Measurements from ENCODE around the gene PLA2G2E. TPM values are rescaled to one million over a fixed set of nuclear protein-coding genes. Genes with fewer than 3 reads are reported as not detected.
A peak's percentile ranks its signal among the peaks of the same experiment; 100 is the strongest.
"Not testable (repeated sequence)": the region's sequence is repeated elsewhere in the genome, so short reads cannot be mapped to it uniquely, and the experiment has no call there.

PLA2G2E gene
- total RNA-seq, 1 donor from 2014 or later, result not detected

- not testable (repeated sequence) for ATAC-seq
Measured at GRCh38 chr1:19927130-19927421, 3.7 kb upstream of the PLA2G2E start.

DNA sequence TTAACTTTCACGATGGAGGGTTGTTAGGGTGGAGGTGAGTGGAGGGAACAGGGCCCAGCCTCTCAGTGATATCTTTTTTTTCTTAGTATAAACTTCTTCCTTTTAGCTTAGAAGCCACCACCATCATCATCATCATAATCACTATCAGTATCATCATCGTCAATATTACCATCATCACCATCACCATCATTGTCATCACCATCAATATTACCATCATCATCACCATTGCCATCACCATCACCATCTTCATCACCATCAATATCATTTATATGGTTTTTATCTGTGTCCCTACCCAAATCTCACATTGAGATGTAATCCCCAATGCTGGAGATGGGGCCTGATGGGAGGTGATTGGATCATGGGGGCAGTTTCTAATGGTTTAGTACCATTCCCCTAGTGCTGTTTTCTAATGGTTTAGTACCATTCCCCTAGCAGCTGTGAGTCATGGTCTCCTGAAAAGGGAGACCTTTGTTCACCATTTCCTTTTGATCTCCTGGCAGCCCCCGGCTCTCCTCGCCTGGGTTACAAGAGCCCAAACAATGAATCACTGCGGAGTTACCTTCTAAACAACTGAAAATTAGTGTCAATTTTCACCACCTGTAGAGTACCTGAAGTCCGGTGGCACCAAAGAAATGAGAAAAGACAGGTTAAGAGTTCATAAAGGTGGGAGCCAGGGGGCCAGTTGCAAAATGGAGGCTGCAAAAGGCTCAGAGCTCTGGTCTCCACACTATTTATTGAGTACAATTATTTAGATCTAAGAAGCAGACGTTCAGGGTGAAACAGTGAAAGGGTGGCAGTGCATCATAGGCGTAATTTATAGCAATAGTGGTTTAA, 3.1 kb upstream of the PLA2G2E start:
- no peak for ATAC-seq

GRCh38 chr1:19925342-19926070, 2.1 kb upstream of the PLA2G2E start:
- ATAC-seq, result peak; percentile 52

- no peak for ATAC-seq
Measured at GRCh38 chr1:19923953-19924346, 533 bp upstream of the PLA2G2E start.

- ATAC-seq, result peak; percentile 43
Measured at GRCh38 chr1:19922015-19922688, 1.3 kb downstream of the PLA2G2E start.

GRCh38 chr1:19921310-19921709, 2.1 kb downstream of the PLA2G2E start:
- peak; percentile 71 for ATAC-seq

DNA sequence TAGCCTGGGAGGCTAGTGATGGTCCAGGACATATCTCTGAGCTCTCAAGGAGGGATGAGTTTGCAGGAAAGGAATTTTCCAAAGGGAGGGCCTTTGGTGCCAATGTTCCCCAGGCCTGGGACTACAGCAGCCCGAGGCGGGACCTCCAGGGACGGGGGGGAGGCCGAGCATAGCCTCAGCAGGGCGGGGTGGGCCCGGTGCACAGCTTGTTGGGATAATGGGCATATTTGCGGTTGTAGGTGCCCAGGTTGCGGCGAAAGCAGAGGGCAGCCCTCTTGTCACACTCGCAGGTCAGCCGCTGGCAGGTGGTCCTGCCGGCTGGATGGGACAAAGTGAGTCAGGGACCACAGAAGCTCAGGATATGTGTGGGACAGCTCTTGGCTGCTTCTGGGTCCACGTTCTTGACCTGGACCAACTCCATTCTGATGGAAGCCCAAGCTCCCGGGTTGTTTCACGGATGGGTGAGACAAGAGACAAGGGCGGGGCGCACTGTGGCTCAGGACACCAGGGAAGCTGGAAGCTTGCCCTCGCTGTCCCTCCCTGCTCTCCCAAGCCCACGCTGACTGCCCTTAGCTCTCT, 3.2 kb downstream of the PLA2G2E start:
- ATAC-seq, result no peak

DNA sequence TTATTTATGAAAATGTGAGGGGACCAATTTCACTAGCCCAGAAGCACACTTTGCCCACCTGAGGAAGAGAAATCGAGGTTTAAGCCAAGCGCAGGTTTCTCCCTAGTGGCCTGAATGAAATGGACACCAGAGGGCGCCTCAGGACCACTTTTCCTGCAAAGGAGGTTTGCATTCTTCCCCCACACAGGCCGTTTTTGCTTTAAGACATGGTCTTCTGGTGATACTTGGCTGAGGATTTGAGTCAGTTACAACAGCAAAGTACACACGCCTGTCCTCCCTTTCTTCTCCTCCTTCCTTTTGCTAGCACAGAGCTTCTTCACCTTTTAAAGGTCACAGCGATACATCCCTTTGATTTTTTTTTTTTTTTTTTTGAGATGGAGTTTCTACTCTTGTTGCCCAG, 5.4 kb downstream of the PLA2G2E start:
- ATAC-seq, result peak; percentile 47

DNA sequence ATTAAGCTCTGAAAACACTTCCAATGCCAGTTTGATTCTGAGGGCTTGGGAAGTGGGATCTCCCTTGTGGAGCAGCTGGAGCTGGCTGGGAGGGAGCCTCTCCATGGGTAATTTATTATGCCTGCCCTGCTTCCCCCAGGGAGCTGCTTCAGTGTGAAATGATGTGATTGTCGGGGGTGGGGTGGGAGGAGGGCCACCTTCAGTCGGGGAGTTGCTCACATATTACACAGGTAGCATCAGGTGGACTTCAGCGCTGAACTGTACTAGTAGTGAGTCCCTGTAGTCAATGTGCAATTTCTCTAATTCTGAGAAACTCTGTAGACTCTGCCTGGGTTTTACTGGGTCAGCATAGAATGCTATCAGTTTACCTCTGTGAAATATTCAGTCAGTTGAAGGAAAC, 12.8 kb downstream of the PLA2G2E start:
- no peak for ATAC-seq

DNA sequence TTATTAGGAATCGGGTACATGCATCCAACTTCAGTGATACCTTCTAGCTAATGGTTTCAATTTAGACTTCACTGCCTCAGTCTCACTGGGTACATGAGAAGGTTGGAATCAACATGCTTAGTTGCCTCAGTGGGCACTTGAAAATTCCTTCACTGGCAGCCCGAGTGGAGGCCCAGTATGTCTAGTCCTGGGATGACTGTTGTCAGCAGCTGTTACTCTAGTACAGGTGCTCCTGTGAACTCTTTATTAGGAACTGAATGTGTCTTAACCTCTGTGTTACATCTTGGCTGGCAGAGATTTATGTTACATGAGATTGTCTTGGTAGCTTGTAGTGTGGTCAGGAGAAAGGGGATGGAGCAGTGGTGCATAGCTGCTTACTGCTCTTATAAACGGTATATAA, 13.4 kb downstream of the PLA2G2E start:
- ATAC-seq, result no peak

- no peak for ATAC-seq
Measured at GRCh38 chr1:19909392-19909791, 14.0 kb downstream of the PLA2G2E start.

DNA sequence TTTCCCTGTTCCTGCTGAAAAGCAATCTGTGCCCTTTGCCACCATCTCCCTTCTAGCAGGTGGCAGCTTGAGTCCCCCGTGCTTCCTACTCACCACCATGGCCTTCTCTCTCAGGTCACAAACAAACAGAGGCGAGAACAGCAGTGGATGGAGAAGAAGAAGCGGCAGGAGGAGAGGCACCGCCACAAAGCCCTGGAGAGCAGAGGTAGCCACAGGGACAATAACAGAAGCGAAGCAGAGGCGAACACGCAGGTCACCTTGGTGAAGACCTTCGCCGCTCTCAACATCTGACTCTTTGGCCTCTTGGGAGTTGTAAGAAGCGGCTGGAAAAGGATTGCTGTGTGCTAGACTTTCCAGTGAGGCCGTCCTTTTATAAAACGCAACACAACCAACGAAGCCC, 16.0 kb downstream of the PLA2G2E start:
- no peak for ATAC-seq

DNA sequence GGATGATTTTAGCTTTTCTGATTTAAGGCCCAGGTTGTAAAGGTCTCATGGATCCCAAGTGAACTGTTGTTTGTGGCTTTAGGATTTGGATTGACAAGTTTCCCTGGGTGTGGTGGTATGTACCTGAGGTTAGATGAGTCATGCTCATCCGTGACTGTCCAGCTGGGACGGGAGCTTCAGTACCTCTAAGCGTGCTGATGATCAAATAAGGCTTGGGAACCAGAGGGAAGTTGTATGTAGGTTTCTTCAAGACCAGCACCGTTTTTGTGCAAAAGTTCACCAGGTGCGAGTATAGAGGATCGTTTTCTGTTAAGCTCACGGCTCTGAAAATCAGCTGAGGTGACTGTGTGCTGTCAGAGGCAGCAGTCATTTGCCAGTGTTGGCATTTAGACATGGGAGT, 19.8 kb downstream of the PLA2G2E start:
- peak; percentile 91 for ATAC-seq

DNA sequence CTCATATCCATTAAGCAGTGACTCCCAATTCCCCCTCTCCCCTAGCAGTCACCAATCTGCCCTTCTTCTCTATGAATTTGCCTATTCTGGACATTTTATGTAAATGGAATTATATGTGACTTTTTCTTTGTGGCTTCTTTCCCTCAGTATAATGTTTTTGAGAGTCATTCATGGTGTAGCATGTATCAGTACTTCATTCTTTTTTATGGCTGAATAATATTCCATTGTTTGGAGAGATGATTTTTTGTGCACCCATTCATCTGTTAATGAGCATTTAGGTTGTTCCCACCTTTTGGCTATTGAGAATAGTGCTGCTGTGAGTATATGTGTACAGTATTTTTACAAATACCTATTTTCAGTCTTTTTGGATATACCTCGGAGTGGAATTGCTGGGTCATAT, 21.8 kb downstream of the PLA2G2E start:
- ATAC-seq, result no peak

GRCh38 chr1:19894218-19894617, 29.2 kb downstream of the PLA2G2E start:
- ATAC-seq, result no peak

- no peak for ATAC-seq
Measured at GRCh38 chr1:19893687-19894086, 29.7 kb downstream of the PLA2G2E start.

DNA sequence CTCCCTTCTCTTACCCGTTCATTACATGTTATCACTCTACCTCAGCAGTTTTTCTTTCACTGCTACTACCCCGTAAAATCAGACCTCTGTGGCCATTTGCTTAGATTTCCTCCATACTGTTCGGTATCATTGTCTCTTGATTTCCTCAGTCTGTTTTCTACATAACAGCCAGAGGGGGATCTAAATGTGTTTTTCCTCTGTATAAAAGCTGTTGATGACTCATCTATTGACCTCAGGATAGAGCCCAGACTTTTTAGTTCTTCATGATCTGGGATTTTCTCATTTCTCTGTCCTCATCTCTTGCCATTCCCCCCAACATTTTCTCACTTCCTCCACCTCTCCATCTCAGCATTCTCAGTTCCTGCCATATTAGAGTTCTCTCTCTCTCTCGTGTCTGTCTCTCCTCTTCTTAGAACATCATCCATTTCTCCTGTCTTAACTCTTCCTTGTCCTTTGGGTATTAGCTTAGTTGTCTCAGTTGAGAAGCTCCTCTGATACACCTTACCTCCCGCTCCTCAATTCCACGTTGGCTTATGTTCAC, 30.7 kb downstream of the PLA2G2E start:
- no peak for ATAC-seq

- ATAC-seq, result peak; percentile 76
Measured at GRCh38 chr1:19892129-19892528, 31.3 kb downstream of the PLA2G2E start.

DNA sequence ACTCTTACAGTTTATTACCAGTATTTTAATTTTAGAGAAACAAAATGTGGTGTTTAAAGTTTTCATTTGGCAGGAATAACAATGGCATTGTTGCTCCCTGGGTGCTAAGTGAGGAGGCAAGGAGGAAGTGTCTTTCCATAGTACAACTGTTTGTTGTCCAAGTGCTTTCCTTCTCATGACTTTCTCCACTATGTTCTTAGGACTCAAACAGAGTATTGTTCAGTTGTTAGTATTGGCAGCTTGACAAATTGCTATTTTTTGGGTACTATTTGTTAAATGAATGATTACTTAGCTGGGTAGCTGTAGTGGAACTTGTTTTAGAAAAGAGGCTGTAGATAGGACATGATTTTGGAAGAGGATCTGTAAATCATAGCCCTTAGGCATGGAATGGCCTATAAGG, 33.8 kb downstream of the PLA2G2E start:
- no peak for ATAC-seq

- no peak for ATAC-seq
Measured at GRCh38 chr1:19888112-19888511, 35.3 kb downstream of the PLA2G2E start.

DNA sequence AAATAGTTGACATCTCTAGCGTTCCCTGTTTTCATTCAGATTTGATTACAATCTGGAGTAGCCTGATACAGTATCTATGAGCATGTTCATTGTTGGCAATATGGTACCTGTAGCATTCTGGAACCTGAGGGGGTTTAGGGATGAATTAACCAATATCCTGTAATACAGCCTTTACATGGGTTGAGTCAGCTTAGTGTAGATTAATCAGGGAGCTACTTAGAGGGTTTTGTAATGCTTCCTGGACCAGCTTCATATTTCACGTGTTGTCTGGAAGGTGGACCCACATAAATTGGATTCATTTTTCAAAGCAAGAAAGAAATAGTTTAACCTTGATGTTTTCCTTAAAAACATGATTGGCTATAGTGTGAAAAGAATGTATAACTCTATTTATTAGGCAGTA, 37.6 kb downstream of the PLA2G2E start:
- no peak for ATAC-seq

- ATAC-seq, result no peak
Measured at GRCh38 chr1:19884312-19884711, 39.1 kb downstream of the PLA2G2E start.

Data from esophagus mucosa (tissue), 1 donor.